GM19324 (cell line): ENCODE measurements around the gene COA7.

Experiments
- ATAC-seq: cut with Tn5 transposase; IDR thresholded peaks from one replicate; pipeline ENCODE4 v1.9.1; 2021; ENCODE audit warnings: mild to moderate bottlenecking, moderate library complexity; ENCODE audit not compliant: unreplicated experiment, low FRiP score

COA7 gene

DNA sequence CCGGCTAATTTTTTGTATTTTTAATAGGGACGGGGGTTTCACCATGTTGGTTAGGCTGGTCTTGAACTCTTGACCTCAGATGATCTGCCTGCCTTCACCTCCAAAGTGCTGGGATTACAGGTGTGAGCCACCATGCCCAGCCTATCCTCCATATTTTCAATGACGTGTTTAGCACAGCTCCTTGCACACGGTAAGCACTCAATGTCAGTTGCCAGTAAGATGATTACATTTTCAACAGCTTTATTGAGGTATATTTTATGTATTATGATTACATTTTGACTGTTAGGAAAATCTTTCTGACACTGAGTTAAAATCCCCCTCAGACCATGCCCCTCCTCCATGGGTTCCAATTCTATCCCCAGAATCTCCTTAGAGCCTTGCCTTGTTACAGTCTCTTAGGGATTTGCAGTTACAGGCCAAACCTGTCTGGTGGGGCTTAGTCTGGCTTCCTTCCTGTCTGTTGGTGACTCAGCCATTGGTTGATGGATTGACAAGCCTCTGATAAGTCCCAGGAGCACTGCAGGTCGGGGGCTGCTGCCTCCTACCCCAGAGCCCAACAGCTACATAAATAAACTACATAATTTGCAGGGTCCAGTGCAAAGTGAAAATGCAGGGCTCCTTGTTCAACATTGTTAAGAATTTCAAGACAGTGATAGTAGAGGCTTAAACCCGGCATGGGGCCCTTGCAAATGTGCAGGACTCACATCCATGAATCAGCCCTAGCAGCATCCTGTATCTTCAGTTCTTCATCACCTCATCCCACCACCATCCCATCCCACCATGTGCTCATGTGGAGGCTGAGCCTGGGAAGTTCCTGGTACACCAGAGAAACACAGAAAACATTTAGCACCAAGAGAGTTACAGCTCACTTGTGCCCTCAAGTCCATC is 23.4 kb downstream of the COA7 start:
- no peak for ATAC-seq

DNA sequence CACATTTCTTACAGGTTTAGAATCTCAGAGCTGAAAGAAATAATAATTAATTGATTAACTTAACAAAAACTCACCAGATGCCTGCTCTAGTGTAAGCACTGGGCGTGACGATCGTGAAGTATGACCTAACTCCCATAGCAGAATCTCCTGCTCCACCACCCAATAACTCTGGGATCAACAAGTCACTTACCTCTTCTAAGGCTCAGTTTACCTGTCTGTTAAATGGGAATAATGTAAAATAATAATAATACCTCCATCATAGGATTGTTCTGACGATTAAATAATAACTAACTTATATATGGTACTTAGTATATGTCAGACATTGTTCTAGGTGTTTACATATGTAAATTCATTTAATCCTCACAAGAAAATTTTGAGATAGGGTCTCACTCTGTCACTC is 24.6 kb downstream of the COA7 start:
- ATAC-seq: no peak

DNA sequence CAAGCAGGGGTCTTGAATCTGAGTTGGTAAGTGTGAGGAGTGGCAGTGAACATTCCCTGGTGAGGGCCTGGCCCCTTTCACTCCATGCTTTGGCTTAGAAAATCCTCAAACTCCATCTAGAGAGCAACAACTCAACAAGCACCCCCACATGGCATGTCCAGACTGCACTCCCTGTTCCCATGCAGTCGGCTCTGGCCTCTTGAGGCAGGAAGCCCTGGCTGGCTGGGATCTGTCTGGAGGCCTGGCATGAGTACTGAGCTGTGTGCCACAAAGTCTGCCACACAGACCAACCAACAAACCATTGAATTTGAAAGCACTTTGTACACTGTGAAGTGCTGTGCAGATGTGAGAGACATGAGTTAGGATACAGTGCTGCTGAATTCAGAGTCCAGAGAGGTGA is 25.2 kb downstream of the COA7 start:
- ATAC-seq: no peak

DNA sequence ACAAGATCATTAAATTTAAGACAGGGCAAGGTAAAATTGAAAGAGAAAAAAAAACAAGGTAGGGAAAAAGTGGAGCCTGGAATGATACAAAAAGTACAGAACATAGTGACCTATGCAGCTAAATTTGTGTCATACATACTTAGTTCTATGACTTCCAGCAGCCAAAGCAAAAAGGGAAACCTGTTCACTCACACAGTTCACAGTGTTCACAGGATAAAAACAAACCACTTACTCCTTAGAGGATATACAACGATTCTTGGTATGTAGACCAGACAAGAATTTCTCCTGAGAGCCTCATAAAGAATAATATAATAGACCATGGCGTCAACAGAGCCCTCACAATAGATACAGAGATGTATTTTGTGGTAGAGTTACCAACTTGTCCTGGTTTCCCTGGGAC is 27.5 kb downstream of the COA7 start:
- no peak for ATAC-seq

DNA sequence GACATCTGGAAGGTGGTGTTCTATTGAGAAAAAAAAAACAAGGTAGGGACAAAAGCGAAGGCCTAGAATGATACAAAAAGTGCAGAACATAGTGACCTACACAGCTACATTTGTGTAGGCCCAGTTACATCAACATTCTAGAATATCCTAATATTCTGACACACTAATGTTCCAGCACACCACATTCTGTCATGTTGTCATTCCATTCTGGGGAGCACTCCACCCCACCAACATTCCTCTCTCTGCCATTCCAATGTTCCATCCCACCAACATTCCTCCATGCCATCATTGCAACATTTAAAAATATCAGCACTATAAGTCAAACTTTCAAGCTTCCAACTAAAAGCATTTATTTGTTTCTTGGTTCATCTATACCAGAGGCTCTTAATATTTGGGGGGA is 28.5 kb downstream of the COA7 start:
- ATAC-seq: no peak

DNA sequence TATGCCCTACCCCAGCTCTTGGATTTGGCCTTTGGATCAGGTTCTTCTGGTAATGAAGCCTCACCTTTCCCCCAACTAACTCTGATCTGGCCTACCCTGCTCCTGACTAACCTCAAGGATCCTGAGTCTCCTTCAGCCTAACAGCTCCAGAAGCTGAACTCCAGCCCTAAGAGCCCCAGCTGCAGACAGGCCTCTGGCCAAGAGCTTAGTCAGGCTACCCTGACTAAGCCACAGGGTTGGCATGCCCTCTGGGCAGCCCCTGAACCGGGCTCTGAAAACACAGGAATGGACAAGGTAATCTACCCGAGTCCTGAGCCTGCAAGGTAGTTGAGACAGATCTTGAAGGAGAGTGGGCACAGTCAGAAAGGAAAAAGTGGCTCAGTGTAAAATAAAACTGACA is 29.4 kb downstream of the COA7 start:
- ATAC-seq: no peak

DNA sequence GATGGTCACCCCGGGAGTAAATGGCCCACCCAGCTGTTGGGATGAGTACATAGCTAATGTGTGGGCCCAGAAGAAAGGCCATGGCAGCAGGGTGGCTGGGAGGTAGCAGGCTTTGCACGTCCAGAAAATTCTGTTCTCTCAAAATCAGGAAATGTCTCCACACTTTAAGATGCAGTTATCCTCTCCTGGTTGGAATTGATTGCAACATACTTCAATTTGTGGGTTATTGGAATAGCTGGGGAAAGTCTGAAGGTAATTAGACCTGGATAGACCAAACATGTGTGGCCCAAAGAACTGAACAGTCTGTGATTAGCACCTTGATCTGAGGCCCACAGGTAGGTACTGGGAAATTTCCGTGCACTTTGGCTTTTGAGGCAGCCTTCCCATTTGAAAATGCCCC is 30.2 kb downstream of the COA7 start:
- no peak for ATAC-seq

DNA sequence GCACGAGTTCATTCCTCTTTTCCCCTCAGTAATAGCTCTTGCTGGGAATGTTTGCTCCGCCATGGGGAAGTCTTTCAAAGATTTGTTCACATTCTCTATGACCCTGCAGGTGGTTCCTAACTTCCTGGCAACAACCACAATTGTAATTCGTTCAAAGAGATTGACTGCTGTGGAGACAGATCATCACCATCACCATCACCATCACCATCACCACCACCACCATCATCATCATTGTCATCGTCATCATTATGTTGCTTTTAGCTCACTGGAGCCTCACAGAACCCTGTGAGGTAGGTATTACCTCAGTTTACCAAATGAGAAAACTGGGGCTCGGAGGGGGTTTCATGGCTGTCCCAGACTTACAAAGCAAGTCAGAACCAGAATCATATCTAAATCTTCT is 30.9 kb downstream of the COA7 start:
- no peak for ATAC-seq

DNA sequence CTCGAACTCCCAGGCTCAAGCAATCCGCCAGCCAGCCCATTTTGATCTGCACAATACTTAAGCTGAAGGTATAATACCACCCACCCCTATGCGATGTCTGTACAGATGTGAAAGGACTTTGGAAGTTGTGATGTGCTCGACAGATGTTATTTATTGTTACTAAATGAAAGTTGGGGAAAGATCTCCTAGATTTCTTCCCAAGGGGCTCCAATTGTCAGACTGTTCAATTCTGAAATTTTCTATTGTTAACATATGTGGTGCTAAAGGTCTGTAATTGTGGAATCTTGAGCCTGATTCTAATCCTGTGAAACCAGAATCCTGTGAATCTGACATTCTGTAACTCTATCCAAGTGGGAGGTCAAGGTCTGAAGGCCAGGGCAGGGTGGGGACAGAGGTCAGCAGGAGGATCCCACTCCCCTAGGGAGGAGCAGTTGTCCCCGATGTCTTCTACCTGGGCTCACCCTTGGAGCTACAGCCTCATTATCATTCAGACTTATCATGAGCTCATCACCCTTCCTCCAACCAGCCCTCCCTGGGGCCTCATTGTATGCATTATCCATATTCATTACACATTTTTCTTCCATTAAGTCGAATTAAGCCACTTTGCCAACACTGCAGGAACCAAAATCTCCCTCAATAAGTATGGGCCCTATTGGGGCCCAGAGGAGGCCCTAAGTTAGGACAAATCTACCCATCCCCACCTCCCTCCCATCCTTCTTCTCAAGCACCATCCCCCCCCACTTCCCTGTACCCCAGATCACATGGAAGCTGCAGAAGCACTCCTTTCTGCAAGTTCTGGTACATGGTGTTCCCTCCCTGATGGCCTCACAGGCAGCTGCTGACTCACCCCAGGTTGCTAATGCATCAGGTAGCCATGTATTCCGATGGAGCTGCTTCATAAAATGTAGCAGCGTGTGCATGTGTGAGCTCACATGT is 32.9 kb downstream of the COA7 start:
- no peak for ATAC-seq

DNA sequence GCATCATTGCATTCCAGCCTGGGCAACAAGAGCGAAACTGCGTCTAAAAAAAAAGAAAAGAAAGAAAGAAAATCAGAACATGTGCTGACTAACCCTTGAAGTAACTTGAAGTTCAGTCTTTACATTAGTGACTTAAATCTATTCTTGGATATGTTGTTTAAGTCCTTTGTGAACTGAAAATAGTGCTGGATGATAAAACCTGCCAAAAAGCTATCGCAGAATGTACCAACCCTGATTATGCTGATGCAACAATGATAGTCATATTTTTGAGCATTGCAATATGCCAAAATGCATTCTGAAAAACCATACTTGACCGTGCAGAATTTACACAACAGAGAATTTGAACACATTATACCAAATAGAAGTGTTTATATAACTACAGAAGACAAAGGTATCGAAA is 34.4 kb downstream of the COA7 start:
- no peak for ATAC-seq

DNA sequence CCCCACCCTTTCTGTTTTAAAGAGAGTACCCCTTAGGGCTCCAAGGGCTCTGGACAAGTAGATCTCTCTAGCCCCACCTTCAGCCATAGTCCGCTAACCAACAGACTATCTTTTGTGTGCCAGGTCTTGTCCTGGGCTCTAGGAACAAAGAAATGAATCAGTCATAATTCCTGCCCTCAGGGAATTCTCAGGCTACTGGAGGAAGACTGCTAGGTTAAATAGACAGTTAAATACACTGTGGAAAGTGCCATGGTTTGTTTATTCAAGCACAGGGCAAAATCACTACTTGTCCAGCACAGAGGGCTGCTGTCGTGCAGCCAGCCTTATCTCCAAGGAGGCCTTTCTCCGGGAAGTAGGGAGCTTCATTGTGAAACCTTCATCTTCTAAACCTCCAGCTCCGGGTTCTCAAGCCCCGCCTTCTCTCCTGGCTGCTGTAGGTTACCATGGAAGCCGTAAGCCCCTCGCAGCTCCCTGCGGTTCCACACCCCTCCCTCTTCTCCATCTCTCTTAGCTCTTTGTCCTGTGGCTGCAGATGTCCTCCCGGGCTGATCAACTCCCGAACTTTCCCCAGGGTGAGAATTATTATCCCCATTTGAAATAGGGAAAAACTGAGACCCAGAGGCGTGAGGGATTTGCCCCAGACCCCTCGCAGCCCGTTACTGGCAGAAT is 35.4 kb downstream of the COA7 start:
- ATAC-seq: no peak

DNA sequence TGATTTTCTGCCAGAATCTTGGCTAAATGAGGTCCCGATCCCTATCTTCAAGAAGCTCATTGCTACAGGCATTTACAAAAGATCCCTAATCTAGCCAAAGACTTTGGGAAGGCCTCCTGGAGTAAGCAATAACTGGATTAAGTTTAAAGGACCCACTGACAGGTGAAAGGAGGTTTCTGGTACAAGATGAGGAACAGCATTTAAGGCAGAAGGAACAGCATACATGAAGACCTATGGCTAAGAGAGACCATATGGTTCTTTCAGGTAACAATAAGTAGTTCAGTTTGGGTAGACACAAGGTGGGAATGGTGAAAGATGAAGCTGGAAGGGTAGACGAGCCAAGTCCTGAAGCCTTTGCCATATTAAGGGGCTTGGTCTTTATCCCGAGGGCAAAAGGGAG is 37.3 kb downstream of the COA7 start:
- ATAC-seq: no peak

DNA sequence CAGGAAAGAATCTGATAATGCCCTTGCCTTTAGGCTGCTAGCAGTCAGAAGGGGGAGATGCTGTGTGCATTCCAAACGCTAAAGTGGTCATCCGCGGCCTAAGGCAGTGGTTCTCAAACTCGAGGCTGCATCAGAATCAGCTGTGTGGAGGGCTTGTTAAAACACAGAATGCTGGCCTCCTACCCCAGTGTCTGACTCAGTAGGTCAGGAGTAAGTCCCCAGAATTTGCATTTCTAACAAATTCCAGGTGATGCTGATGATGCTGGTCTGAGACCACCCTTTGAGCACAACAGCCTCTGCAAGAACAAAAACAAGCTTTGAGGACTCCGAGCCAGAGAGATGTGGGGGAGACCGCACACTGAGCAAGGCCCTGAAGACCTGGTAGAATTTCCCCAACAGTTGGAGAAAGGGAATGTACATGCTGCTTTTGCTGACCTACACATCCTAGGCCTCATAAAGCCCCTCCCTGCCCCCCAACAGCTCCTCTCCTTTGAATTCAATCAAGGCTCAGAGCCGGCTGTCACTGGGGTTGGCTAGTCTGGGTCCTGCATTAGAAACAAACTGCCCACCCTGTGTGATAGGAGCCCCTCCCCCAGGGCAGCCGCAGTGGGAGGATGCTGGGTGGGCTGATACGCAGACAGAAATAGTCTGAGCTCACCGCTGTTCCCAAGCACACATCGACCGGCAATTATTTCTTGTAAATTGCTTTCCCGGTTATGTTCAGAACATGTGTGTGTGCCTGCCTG is 38.1 kb downstream of the COA7 start:
- ATAC-seq: no peak

DNA sequence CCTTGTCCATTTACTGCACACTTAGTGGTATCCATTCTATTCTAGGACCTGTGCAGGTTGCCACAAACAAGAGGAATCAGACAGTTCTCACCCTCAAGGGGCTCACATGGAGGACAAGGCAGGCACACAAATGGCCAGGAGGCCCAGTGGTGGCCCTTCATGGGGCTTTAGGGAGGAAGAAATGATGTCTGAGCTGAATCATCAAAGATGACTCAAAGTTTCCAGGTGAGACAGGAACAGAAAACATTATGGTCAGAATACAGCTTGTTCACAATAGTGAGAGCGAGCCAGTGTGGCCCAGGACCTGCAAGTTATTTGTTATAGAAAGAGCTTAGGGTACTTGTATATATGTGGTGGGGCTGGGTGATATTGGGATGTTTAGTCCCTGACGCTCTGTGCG is 38.8 kb downstream of the COA7 start:
- ATAC-seq: no peak

DNA sequence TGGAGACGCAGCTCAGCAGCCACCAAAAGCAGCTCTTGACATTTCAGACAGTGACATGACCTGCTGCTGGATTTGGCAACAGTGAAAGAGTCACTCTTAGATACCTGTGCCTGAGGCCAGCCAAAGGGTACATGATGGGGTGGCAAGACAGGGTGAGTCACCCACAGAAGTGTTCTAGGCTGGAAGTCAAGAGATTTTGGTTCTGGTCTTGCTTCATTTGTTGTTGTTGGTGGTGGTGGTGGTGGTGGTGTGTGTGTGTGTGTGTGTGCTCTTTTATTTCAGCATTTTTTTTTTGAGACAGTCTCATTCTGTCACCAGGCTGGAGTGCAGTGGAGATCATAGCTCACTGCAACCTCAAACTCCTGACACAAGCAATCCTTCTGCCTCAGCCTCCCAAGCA is 39.4 kb downstream of the COA7 start:
- ATAC-seq: no peak

DNA sequence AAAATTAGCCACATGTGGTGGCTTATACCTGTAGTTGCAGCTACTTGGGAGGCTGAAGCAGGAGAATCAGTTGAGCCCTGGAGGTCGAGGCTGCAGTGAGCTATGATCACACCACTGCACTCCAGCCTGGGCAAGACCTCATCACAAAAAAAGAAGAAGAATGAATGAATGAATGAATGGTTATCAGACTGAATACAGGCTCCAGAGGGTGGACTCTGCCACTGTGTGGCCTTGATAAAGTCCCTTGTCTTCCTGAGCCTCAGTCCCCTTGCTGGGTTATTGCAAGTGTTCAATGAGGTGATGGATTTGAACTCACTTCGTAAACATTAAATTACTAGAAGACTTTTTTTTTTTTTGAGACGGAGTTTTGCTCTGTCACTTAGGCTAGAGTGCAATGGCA is 40.4 kb downstream of the COA7 start:
- no peak for ATAC-seq

DNA sequence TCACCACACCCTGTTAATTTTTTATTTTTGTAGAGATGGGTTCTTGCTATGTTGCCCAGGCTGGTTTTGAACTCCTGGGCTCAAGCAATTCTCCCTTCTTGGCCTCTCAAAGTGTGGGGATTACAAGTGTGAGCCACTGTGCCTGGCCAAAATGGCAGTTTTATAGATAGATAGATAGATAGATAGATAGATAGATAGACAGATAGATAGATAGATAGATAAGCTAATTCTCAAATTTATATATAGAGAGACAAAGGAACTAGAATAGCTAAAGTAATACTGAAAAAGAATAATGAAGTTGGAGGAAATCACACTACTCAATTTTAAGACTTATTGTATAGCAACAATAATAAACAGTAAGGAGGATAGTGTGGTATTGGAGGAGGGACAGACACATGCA is 44.1 kb downstream of the COA7 start:
- ATAC-seq: no peak

DNA sequence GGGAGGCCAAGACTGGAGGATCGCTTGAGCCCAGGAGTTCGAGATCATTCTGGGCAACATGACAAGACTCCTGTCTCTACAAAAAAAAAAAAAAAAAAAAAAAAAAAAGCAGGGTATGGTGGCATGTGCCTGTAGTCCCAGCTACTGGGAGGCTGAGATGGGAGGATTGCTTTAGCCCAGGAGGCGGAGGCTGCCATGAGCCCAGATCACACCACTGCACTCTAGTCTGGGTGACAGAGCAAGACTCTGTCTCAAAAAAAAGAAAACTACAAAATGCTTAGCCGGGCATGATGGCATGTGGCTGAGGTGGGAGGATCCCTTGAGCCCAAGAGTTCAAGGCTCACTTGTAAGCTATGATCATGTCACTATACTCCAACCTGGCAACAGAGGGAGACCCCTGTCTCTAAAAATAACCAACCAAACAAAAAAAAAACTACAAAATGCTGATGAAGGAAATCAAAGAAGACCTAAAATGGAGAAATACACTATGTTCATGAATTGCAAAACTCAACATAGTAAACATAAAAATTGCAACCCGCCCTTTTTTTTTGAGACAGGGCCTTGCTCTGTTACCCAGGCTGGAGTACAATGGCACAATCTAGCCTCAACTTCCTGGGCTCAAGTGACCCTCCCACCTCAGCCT is 44.8 kb downstream of the COA7 start:
- ATAC-seq: no peak

DNA sequence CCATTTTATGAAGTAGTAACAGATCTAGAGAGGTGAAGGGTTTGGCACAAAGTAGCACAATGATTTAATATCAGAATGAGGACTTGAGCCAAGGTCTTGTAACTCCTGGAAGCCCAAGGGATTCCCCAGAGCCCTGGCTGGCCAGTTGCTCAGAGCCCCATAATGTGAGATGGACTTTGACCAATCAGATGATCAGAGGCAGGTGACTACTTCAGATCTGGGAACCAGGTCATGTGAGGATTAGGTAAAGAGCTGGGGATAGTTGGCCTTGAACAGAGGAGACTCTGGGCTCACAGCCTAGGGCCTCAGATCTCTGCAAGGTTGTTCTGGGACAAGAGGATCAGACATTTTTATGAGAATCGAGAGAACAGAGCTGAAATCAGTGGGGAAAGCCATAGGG is 46.2 kb downstream of the COA7 start:
- no peak for ATAC-seq

DNA sequence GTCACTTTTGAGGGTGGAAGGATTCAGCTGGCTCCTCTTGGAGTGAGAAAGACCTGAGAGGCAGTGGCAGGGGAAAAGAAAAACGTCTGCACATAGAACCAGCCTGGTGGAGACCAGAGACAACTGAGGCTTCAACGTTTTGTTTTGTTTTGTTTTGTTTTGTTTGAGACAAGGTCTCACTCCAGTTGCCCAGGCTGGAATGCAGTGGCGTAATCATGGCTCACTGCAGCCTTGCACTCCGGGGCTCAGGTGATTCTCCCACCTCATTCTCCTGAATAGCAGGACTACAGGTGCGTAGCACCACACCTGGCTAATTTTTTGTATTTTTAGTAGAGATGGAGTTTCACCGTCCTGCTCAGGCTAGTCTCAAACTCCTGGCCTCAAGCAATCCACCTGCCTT is 52.9 kb downstream of the COA7 start:
- no peak for ATAC-seq
